Hepatocyte (in vitro differentiated cells): ENCODE data around the gene SLC19A2. TPM values are rescaled to one million over a fixed set of nuclear protein-coding genes. Genes with fewer than 3 reads are reported as not detected.
"Not testable (repeated sequence)": the region's sequence is repeated elsewhere in the genome, so short reads cannot be mapped to it uniquely, and the experiment has no call there.

ENCODE experiments used
- DNase-seq: peaks from one replicate; pipeline ENCODE4 v3.0.0-alpha.2; 2016; ENCODE audit warnings: low spot score
- H2AFZ ChIP-seq: fragments of 200-600 bp; sonication (generic); 2 replicates; pipeline ENCODE4 v1.6.0; 2016; ENCODE audit warnings: antibody characterized with exemption, mild to moderate bottlenecking
- H3K27ac ChIP-seq: fragments of 200-600 bp; sonication (generic); 2 replicates; pipeline ENCODE4 v1.5.1; 2016; ENCODE audit warnings: mild to moderate bottlenecking
- H3K27me3 ChIP-seq: fragments of 200-600 bp; sonication (generic); 2 replicates; pipeline ENCODE4 v1.6.1; 2016
- H3K36me3 ChIP-seq: fragments of 200-600 bp; sonication (generic); replicated peaks from 2 replicates; pipeline ENCODE4 v1.5.1; 2016; ENCODE audit warnings: low read depth; ENCODE audit not compliant: insufficient read depth
- H3K4me1 ChIP-seq: fragments of 200-600 bp; sonication (generic); 2 replicates; pipeline ENCODE4 v1.5.1; 2016; ENCODE audit warnings: mild to moderate bottlenecking, moderate library complexity; ENCODE audit not compliant: insufficient read depth
- H3K4me2 ChIP-seq: fragments of 200-600 bp; sonication (generic); 2 replicates; pipeline ENCODE4 v1.6.0; 2016
- H3K4me3 ChIP-seq: fragments of 200-600 bp; sonication (generic); 2 replicates; pipeline ENCODE4 v1.5.1; 2016; ENCODE audit warnings: mild to moderate bottlenecking
- H3K79me2 ChIP-seq: fragments of 200-600 bp; sonication (generic); 2 replicates; pipeline ENCODE4 v1.6.0; 2017; ENCODE audit warnings: mild to moderate bottlenecking
- H3K9me2 ChIP-seq: fragments of 200-600 bp; sonication (generic); replicated peaks from 2 replicates; pipeline ENCODE4 v1.6.0; 2017; ENCODE audit warnings: mild to moderate bottlenecking; ENCODE audit not compliant: insufficient read depth
- H3K9me3 ChIP-seq: fragments of 200-600 bp; sonication (generic); 2 replicates; pipeline ENCODE4 v1.5.1; 2016; ENCODE audit warnings: low read depth, mild to moderate bottlenecking
- H4K20me1 ChIP-seq: fragments of 200-600 bp; sonication (generic); 2 replicates; pipeline ENCODE4 v1.6.0; 2016; ENCODE audit warnings: mild to moderate bottlenecking; ENCODE audit not compliant: insufficient read depth, poor library complexity, severe bottlenecking
- EZH2 ChIP-seq: fragments of 200-600 bp; sonication (generic); IDR thresholded peaks from 2 replicates; pipeline ENCODE4 v1.6.1; 2016; ENCODE audit warnings: antibody characterized with exemption, mild to moderate bottlenecking, borderline replicate concordance
- EZH2phosphoT487 ChIP-seq: fragments of 200-600 bp; sonication (generic); IDR thresholded peaks from one replicate; pipeline ENCODE4 v1.6.1; 2018; ENCODE audit warnings: antibody characterized with exemption, mild to moderate bottlenecking, low read depth, moderate library complexity; ENCODE audit not compliant: unreplicated experiment, severe bottlenecking
- WGBS: methylation state at CpG from one replicate; pipeline ENCODE4 v1.1.6; 2016; ENCODE audit warnings: low lambda C conversion rate; ENCODE audit errors: missing lambda C conversion rate; 5-methylcytosine and 5-hydroxymethylcytosine counted together
- polyA plus RNA-seq: library from polyadenylated mRNA; unstranded; fragments of >200 nt; fragmentation: Nextera tagmentation; extraction: Ambion mirVana; gene quantifications from 2 replicates; pipeline ENCODE4 v1.2.1, GENCODE V29; 2016
- total RNA-seq: library from RNA; depleted of rRNA; stranded (reverse); fragments of >200 nt; gene quantifications from 2 replicates; pipeline ENCODE4 v1.2.3, GENCODE V29; 2014
- TF ChIP-seq, protein P1 (sequence below): fragments of 200-600 bp; sonication (generic); IDR thresholded peaks from 2 replicates; pipeline ENCODE4 v1.5.1; 2016; ENCODE audit warnings: antibody characterized with exemption, mild to moderate bottlenecking; ENCODE audit not compliant: poor library complexity

The SLC19A2 gene, protein sequence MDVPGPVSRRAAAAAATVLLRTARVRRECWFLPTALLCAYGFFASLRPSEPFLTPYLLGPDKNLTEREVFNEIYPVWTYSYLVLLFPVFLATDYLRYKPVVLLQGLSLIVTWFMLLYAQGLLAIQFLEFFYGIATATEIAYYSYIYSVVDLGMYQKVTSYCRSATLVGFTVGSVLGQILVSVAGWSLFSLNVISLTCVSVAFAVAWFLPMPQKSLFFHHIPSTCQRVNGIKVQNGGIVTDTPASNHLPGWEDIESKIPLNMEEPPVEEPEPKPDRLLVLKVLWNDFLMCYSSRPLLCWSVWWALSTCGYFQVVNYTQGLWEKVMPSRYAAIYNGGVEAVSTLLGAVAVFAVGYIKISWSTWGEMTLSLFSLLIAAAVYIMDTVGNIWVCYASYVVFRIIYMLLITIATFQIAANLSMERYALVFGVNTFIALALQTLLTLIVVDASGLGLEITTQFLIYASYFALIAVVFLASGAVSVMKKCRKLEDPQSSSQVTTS
- total RNA-seq (41.7 and 45.0 TPM in 2 replicates), polyA plus RNA-seq (15.0 and 16.3 TPM in 2 replicates)

DNA sequence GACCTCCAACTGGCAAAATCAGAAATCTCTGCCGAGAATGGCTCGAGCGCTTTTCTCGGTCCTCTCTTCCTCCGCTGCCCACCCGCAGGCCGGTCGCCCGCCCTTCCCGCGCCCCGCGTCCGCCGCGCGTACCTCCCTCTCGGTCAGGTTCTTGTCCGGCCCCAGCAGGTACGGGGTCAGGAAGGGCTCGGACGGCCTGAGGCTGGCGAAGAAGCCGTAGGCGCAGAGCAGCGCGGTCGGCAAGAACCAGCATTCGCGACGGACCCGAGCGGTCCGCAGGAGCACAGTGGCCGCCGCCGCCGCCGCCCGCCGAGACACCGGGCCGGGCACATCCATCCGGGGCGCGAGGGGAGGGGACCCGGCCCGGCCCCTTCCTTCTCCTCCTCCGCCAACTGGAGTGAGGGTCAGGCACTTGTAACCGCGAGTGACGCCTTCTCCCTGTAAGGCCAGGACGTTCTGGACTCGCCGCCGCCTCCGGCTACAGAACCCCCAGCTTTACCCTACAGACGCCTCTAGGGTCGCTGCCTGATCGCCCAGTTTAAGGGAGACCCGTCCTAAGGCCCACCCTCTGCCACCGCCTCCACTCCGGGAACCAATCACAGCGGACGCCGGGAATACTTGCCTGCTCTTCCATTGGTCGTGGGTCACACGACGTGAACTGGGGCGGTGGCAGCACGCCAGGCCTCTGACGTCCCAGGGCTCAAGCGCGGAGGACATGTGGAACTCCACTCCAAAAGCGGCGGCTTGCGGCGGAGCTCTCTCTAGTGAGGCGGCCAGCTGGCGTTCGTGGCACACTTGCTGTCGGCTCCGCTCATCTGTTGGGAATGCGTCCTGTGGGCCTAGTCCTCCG, at the start of gene SLC19A2:
Gene SLC19A2 (minus strand): TSS at position 514 of the 850 bp plus-strand sequence. CDS start 178 bp downstream, at position 336.
- DNase-seq: peak; percentile 100
- H3K79me2 ChIP-seq: peaks cover 49% of the 10 kb centered on the region
- 1% methylated on average over 80 of the region's 85 CpGs for WGBS
- peaks cover 24% of the 10 kb centered on the region for H3K4me1 ChIP-seq
- no peaks in the 10 kb centered on the region for H3K36me3 ChIP-seq
- peak within 1 kb of the TSS; percentile 31 for H2AFZ ChIP-seq
- H4K20me1 ChIP-seq: peaks cover 19% of the 10 kb centered on the region
- H3K9me2 ChIP-seq: no peaks in the 10 kb centered on the region
- H3K27me3 ChIP-seq: no peaks in the 10 kb centered on the region
- no peaks in the 10 kb centered on the region for H3K9me3 ChIP-seq
- TF ChIP-seq EZH2phosphoT487: no peak
- TF ChIP-seq, protein P1, sequence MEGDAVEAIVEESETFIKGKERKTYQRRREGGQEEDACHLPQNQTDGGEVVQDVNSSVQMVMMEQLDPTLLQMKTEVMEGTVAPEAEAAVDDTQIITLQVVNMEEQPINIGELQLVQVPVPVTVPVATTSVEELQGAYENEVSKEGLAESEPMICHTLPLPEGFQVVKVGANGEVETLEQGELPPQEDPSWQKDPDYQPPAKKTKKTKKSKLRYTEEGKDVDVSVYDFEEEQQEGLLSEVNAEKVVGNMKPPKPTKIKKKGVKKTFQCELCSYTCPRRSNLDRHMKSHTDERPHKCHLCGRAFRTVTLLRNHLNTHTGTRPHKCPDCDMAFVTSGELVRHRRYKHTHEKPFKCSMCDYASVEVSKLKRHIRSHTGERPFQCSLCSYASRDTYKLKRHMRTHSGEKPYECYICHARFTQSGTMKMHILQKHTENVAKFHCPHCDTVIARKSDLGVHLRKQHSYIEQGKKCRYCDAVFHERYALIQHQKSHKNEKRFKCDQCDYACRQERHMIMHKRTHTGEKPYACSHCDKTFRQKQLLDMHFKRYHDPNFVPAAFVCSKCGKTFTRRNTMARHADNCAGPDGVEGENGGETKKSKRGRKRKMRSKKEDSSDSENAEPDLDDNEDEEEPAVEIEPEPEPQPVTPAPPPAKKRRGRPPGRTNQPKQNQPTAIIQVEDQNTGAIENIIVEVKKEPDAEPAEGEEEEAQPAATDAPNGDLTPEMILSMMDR: peak; percentile 24
- H3K27ac ChIP-seq: peak within 1 kb of the TSS; percentile 98
- H3K4me2 ChIP-seq: peak within 1 kb of the TSS; percentile 82
- peak within 1 kb of the TSS; percentile 59 for H3K4me3 ChIP-seq

DNA sequence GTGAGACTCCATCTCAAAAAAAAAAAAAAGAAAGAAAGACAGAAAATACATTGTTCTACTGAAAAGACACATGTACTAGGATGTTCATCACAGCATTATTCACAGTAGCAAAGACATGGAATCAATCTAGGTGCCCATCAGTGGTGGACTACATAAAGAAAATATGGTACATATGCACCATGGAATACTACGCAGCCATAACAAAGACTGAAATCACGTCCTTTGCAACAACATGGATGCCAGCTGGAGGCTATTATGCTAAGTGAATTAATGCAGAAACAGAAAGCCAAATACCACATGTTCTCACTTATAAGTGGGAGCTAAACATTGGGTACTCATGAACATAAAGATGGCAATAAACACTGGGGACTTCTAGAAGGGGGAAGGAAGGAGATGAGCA, 48.9 kb upstream of the SLC19A2 start:
- no peak for DNase-seq
- Histone ChIP-seq H3K79me2 (no peaks in the 10 kb centered on the region), H3K4me2 (no peak overlapping the region), H3K4me1 (peaks cover 10% of the 10 kb centered on the region), H2AFZ (no peak overlapping the region), H3K36me3 (no peaks in the 10 kb centered on the region), H3K9me3 (no peaks in the 10 kb centered on the region), H4K20me1 (no peaks in the 10 kb centered on the region), H3K27me3 (no peaks in the 10 kb centered on the region), H3K4me3 (no peak overlapping the region), H3K27ac (no peak overlapping the region), H3K9me2 (no peaks in the 10 kb centered on the region)
- whole genome bisulfite sequencing: 98% methylated on average over 2 of the region's 2 CpGs
- TF ChIP-seq EZH2 (no peak), EZH2phosphoT487 (no peak)
- TF ChIP-seq, protein P1: no peak

DNA sequence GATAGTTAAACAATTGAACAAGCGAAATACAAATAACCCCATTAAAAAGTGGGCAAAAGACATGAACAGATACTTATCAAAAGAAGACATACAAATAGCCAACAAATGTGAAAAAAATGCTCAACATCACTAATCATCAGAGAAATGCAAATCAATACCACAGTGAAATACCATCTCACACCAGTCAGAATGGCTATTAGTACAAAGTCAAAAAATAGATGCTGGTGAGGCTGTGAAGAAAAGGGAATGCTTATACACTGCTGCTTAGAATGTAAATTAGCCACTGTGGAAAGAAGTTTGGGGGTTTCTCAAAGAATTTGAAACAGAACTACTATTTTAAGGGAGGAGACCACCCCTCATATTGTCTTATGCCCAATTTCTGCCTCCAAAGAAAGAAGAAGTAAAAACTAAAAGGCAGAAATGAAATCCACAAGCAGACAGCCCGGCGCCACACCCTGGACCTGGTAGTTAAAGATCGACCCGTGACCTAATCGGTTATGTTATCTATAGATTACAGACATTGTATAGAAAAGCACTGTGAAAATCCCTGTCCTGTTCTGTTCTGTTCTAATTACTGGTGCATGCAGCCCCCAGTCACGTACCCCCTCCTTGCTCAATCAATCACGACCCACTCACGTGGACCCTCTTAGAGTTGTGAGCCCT, 47.9 kb upstream of the SLC19A2 start:
- not testable (repeated sequence) for H3K79me2 ChIP-seq, H3K9me2 ChIP-seq, H3K4me3 ChIP-seq, H3K36me3 ChIP-seq, DNase-seq, H2AFZ ChIP-seq, H3K9me3 ChIP-seq, H3K4me2 ChIP-seq, H3K27ac ChIP-seq, H3K27me3 ChIP-seq, H4K20me1 ChIP-seq
- H3K4me1 ChIP-seq: peaks cover 15% of the 10 kb centered on the region
- WGBS: 83% methylated on average over 9 of the region's 9 CpGs
